GM21529 (cell line): Measurements from ENCODE around the gene GHR.
"Not testable (repeated sequence)": the region's sequence is repeated elsewhere in the genome, so short reads cannot be mapped to it uniquely, and the experiment has no call there.

Experiments
- ATAC-seq: cut with Tn5 transposase; IDR thresholded peaks from one replicate; pipeline ENCODE4 v1.9.1; 2021; ENCODE audit not compliant: unreplicated experiment

The GHR gene

DNA sequence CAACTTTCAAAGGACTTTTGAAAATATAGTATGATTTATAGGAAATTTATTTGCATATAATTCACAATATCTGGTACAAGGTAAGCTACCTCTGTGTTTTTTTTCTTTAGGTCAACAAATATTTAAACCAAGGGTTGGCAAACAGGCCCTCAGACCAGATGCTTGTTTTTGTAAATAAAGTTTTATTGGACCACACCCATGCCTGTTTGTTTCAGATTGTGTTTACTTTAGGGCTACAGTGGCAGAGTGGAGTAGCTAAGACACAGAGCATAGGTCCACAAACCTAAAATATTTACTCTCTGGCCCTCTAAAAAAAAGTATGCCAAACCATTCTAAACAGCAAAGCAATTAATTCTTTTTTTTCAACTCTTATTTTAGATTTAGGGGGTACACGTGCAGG, 213.7 kb downstream of the GHR start:
- ATAC-seq = no peak

DNA sequence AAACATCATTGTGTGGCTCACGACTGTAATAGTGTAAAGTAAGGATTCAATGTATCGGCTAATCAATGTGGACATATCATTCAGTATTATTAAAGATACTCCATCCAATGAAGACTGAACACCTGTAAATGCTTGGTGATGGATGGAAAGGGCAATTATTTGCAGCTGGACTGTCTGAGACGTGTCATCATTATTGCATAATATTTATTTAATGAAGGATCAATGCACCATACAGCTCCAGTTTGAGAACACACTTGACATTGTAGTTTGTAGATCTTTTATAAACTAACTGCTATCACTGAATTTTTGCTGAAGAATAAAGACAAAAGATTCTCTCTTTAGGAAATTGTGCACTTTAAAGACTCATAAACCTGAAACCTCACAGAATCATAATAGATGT, 215.7 kb downstream of the GHR start:
- no peak for ATAC-seq

DNA sequence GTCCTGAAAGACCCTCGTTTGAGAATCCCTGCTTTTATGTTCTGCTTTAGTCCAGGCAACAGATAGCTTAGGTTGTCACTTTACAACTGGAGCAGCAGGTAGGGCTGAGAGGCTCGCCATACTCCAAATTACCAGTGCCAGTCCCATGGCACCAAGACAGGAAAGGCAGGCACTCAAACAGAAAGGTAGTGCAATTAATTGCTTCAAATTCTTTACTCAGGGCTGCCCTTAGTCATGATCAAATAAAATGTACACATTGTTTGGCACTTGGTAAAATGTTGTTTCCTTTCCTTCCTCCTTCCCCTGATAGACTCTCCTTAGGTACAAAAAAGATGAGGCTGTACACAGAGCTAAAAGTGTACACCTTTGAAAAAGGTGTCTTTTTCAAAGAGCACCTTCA, 217.6 kb downstream of the GHR start:
- ATAC-seq = no peak

DNA sequence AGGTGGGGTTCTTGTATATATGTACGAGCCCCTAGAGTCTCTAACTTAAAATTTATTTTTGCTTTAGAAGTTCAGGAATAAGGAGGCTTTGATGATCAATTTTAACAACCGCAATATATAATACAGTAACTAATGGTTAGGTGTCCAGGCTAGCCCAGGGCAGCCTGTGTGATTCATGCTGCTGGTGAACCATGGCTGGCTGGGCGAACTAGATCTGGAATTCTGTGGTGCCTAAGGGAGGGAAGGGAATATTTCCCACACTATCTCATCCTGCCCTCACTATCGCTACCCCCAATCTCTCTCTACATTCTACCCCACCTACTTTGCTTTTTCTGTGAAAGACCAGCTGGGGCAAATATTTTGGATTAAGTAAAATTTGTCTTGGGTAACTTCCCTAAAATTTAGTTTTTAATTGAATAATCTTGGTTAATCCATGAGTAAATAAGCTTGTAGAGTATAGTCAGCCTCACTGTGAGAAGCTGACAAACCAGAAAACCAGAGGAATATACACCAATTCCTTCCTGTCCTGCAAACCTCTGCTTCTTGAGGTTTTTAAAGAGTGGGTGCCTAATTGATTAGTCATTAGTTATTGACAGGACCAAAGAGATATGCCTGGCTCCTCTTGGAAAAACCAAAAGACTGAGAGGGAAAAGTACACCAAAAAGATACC, 218.2 kb downstream of the GHR start:
- ATAC-seq = no peak

DNA sequence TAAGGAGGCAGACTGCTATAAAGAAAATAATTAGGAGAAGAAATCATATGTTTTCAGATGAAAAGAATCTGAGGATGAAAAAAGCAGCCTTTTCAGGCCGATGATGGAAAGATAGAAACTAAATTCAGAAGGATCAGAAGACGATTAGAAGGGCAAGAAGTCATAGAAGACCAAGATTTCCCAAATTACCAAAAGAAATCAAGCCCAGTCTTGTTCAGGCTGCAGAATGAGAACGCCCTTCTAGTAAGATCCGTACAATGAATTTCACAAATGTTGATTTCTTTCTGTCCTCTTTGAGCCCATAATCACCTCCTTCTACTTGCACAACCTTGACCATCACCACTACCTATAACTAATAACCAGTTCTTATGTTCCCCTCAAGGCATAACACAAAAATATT, 218.8 kb downstream of the GHR start:
- no peak for ATAC-seq

DNA sequence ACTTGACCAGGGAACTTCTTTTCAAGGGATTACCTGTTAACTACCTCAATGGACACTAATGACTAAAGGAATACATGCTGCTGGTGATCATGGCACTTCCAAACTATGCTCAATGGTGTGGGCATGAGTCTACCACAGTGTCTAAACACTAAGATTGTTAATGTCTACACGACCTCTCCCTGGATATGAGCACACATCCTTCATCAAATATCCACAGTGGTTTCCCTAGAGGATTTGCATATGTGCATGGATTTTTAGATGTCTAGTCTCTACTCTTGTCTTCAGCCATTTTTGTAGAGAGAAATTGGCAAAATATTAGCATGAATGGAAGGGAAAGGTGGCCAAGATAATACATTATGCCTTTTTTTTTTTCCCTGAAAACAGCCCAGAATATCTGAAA, 220.1 kb downstream of the GHR start:
- no peak for ATAC-seq

DNA sequence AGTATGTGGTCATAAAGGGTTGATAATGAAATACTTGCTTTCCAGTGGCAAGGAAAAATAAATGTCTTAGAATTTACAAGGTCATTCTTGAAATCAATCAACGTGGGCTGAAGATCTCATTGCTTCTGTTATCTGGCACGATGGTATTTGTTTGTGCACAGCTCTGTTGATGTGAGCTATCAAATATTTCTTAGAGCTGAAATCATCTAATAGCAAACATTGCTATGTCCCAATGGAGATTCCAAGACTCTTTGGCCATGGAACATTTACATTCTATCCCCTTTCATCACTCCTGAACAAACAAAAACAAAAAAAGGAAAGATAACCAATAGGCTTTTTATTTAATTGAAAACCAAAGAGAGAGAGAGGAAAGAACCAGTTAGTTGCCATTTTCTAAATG, 221.9 kb downstream of the GHR start:
- ATAC-seq = no peak

DNA sequence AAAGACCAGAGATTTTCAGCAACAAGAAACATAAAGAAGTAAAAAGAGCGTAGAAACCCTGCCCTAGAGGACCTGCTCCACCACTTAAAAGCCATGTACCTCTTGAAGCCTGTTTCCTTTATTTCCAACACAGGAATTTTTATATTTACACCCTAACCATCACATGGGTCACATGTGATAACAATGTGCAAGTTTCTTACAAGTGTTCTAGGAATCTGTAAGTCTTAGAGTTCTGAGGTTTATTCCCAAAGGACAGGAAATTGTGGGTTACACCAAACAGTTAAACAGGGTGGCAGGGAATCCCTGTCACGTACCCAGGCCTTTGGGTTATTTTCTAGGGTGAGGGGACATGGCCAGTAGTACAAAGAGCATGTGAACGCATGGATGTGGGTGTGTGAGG, 224.8 kb downstream of the GHR start:
- no peak for ATAC-seq

DNA sequence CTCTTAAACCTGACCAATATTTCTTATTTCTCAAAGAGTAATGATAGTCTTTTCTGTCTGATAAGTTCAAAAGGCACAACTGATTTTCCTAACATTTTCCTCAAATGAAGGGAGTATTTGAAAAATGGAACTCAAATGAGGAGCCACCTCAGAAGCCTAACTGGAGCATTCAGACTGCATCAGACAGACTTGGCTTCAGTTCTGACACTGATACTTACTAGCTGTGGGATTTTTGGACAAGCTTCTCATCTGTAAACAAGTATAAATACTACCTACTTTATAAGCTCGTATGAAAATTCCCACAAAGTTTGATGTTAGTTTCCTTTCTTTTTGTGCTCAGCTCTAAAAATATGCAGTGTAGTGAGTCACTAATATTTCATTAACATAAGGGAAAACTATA, 225.7 kb downstream of the GHR start:
- ATAC-seq = no peak

DNA sequence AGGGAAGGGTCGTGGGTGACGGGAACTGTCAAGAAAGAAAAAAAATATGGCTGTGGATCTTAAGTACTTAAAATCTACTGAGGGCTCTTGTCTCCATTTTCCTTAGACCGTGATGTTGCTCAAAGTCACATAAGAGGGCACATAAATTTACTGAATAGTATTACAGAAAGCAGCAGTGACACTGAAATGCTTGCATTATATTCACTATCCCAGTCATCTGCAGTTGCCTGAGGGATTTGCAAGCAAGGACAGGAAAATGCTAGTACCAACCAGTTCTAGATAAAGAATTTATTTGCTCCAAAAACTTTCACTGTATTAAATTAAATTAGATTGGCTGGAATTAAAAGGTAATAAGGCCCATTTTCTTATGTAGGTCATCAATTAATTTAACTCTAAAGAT, 226.8 kb downstream of the GHR start:
- no peak for ATAC-seq

DNA sequence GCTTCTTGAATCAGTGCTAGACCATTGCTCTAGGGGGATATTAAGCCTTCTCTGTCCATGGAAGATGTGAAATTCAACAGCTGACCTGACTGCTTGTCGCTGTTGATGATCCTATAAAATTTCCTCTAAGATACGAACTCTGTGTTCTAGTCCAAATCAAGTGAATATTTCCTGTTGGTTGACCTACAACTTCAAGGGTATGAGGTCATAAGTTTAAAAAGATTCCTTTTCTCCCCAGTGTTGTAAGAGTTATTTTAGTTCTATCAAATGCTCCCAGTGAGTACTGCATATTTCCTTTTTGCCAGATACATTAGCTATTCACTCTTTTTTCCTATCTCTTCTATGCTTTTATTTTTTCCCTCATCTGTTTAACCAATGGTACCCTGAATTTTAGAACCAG, 230.5 kb downstream of the GHR start:
- no peak for ATAC-seq

DNA sequence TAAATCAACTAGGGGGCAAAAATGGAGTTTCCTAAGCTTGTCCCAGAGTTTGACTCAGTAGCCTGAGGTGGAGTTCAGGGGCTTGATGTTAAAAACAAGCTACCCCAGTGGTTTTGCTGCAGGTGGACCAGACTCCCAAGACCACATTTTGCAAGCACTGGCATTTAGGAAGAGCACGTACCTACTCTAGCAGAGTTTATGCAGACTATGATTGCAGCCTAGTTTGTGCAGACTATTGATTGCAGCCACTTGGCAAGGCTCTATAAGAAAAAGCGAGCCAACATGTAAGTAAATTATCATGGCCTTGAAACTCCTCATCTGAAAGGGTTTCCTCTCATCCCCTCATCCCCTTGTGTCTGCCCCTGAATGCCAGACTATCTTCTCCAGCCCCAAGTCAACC, 231.4 kb downstream of the GHR start:
- no peak for ATAC-seq

DNA sequence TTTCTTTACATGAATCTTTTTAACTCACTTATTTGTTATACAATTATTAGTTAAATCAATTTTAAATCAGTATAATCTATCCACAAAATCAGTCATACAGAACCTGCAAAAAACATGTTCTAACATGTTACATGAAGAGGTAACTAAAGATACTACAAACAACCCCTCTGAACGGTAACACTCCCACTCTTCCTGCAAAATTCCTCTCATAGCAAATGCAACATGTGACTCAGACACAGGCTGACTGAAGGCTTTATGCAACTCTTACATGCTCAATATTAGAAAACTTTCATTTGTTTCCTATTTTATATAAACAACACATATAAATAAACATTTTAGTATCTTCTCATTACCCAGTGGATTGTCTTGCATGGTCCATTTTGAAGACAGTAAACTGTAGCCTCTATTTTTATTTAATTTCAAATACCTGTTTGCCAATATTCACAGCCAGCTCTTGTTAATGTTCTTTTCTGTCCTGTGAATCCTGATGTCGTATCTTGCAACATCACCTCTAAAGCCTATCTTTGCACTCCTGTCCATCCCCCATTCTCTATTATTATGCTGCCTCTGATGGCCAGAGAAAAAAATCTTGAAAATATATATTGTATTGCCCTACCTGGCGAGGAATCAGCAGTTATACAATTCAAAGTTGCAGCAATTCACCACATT, 232.9 kb downstream of the GHR start:
- no peak for ATAC-seq

DNA sequence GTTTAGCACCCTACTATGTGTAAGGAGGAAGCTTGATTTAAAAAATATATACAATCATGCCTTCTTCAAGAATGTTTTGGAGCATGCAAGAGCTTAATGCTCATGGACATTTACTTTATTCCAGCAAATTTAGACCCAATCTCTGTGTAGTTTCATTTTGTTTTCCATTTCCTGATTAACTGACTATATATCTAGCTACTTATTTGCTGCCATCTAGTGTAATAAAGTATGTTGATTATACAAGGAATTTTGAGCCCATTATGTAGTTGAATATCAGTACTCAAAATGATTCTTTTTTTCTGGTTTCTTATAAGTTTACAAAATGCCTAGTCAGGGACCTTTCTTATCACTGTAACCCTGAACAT, 233.4 kb downstream of the GHR start:
- ATAC-seq = no peak

DNA sequence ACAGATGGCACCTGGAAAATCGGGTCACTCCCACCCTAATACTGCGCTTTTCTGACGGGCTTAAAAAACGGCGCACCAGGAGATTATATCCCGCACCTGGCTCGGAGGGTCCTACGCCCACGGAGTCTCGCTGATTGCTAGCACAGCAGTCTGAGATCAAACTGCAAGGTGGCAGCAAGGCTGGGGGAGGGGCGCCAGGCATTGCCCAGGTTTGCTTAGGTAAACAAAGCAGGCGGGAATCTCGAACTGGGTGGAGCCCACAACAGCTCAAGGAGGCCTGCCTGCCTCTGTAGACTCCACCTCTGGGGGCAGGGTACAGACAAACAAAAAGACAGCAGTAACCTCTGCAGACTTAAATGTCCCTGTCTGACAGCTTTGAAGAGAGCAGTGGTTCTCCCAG, 236.6 kb downstream of the GHR start:
- not testable (repeated sequence) for ATAC-seq

DNA sequence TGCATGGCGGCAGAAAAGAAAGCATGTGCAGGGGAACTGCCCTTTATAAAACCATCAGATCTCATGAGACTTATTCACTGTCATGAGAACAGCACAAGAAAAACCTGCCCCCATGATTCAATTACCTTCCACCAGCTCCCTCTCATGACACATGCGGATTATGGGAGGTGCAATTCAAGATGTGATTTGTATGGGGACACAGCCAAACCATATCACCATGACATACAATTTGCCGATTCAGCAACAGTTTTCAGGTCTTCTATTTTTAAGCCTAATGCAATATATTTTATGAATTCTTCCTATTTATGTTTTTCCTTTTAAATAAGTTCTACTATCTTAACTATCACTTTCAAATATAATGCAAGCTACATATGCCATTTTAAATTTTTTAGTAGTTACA, 242.6 kb downstream of the GHR start:
- no peak for ATAC-seq

DNA sequence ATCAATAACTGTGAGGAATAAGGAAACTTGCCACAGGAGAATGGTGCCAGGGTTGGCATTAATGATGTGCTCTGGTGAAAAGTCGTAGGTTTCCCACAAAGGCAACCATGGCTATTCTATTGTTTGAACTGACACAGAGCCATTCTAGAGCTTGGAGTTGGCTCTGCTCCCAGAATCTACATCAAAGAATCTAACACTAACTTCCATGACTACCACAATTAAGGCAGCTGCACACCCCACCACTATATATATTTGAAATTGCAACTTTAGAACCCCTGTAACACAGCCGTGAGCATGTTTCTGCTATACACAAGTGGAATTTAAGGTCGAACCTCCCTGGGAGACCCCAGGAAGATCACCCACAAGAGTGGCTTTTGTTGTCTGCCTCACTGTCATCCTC, 243.6 kb downstream of the GHR start:
- ATAC-seq = no peak

DNA sequence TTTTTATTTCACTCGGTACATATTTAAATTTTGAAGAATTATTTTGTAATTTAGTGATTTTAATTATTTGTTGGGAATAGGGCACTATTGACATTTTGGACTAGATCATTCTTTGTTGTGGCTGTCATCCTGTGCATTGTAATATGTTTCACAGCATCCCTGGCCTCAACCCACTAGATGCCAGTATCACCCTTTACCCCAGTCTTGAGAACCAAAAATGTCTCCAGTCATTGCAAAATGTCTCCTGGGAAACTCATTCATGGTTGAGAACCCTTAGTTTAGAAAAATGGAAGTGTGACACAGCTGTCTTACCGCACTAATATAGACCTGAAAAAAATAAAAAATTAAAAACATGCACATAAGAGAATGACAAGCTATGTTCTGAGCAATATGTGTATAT, 245.0 kb downstream of the GHR start:
- ATAC-seq = no peak

DNA sequence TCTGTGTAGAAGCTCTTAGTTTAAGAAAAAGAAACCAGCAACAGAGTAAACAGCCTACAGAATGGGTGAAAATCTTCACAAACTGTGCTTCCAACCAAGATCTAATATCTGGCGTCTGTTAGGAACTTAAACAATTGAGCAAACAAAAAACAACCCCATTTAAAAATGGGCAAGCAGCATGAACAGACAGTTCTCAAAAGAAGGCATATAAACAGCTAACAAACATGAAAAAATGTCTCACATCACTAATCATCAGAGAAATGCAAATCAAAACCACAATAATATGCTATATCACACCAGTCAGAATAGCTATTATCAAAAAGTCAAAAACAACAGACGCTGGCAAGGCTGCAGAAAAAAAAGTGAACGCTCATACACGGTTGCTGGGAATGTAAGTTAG, 249.7 kb downstream of the GHR start:
- ATAC-seq = no peak

DNA sequence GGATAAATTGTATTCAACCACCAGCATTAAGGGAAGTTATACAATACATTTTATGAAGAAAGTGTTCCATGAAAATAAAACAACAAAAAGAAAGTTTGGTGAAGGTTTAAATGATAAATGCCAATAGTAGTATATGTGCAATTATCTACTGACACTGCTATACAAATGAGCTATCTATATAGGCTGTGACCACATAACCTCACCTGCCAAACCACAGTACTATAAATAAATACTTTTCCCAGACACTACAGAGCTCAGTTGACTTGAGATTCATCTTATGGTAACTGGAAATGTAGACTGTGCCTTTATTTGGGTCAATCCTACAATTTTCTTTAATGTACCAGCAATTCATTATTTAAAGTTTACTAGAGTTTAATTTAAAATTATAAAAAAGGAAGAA, 252.4 kb downstream of the GHR start:
- ATAC-seq = no peak

DNA sequence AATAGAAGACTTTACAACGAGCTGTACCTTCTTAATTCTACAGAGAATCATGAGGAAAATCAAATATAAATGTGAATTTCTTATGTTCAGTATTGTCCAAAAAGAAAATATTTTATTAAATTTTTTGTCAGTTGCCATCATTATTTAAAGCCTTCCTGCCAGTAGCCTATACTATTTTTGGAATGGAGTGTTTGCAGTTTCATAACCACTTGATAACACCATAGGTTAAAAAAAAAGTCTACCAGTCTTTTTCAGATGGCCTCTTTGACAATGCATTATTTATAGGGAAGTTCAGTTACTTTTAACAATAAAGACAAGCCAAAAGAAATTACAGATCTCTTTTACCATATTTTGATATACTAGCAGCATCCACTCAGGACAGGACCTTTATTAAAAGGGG, 253.1 kb downstream of the GHR start:
- no peak for ATAC-seq

DNA sequence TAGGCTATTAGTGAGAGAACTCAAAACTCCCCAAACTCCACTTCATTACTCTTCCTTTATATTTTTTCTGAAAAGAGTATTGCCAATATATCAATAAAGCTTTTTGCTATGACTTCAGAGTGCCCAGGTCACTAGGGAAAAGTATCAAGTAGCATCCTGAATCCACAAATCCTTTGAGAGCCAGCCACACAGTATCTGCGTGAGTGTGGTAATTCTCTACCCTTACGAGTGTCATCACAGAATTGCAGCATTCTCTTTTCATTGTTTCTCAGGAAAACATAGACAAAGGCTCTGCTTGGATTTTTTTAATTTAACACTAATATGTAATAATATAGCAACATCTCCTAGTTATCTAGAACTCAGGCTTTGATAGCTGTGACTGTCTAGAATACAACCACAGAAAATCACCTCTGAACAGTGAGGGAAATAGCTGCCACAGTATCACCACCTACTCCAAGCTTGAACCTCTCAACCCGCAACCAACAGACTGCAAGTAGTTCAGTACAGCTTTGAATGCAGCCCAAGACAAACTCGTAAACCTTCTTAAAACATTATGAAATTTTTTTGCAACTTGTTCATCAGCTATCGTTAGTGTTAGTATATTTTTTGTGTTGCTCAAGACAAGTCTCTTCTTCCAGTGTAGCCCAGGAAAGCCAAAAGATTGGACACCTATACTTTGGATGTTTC, 254.1 kb downstream of the GHR start:
- ATAC-seq = no peak

DNA sequence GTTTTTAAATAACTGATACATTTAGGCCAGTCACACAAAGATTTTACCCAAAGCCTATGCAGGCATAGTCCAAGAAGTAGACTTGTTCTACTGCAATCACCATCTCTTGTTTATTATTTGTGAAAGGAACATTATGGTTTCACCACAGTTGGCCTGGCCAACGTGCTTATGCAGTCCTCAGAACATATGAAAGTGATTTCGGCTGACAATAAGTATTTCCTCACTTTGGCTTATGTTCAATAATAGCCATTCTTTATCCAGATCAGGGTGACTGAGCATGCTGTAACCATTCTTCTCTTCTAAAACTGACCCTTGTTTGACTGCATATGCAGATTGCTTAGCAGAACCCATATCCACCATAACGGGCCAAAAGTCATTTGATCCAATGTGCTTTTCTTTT, 256.8 kb downstream of the GHR start:
- no peak for ATAC-seq
